ENCODE results near the gene CALML6.
A peak's percentile ranks its signal among the peaks of the same experiment; 100 is the strongest.

DNA sequence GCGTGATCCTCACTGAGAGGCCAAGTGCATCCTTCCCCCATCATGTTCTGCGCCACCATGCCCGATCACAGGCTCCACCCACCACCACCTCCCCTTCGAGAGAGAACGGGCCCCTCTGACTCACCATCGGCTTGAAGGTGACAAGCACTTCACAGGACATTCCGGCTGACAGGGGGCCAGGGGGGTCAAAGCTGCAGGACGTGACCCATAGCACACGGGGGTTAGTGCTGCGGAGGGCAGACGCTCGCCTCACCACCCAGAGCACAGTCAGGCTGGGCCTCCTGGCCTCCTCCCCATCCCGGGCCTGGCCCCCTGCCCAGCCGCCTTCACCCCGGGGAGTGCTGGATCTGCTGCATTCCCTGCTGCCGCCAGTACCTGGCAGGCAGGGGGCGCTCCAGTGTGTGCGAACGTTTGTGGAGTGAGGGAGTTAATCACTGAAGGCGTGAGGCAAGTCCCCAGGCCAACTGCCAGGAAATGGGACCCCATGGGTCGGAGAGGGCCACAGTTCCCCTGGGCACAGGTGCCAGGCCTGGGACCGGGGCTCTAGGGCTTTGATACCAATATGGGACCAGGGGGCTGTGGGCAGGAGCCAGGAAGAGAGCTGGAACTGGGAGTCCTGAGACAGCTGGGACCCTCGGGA lies 44.9 kb downstream of the CALML6 start:
- TF ChIP-seq, protein P1, sequence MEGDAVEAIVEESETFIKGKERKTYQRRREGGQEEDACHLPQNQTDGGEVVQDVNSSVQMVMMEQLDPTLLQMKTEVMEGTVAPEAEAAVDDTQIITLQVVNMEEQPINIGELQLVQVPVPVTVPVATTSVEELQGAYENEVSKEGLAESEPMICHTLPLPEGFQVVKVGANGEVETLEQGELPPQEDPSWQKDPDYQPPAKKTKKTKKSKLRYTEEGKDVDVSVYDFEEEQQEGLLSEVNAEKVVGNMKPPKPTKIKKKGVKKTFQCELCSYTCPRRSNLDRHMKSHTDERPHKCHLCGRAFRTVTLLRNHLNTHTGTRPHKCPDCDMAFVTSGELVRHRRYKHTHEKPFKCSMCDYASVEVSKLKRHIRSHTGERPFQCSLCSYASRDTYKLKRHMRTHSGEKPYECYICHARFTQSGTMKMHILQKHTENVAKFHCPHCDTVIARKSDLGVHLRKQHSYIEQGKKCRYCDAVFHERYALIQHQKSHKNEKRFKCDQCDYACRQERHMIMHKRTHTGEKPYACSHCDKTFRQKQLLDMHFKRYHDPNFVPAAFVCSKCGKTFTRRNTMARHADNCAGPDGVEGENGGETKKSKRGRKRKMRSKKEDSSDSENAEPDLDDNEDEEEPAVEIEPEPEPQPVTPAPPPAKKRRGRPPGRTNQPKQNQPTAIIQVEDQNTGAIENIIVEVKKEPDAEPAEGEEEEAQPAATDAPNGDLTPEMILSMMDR (IDR thresholded peaks at IDR 0.05): peak; percentile 61 to 85 (median 80)
- no peak for TF ChIP-seq POLR2A (IDR thresholded peaks at IDR 0.05)

All from body of pancreas (tissue), 4 donors.